Caco-2 (cell line): ENCODE measurements around the gene DOCK4. TPM values are rescaled to one million over a fixed set of nuclear protein-coding genes. Genes with fewer than 3 reads are reported as not detected.

Experiments used
- BruUV-seq: library from RNA; stranded (reverse); fragments of 400-500 nt; replicated peaks from 2 replicates; lab custom pipeline; 2021; lab: Mats Ljungman, UMichigan
- CTCF ChIA-PET: fragments of 300-600 bp; sonication (Branson Sonifier 250); formaldehyde crosslinking; loops from one replicate; lab custom pipeline; 2022; ENCODE audit warnings: antibody characterized with exemption; lab: Charles Lee
- POLR2A ChIA-PET: fragments of 300-600 bp; sonication (Branson Sonifier 250); formaldehyde crosslinking; loops from one replicate; lab custom pipeline; 2022; ENCODE audit warnings: antibody characterized with exemption; lab: Charles Lee
- DNase-seq, 2 experiments: peaks; one replicate each; pipeline versions ENCODE4 v3.0.0 to v3.0.0-alpha.2; 2020 to 2022
- H3K27me3 ChIP-seq: replicated peaks from 2 replicates; pipeline ENCODE4 v1.6.0; 2011; ENCODE audit warnings: low read length; ENCODE audit not compliant: control insufficient read depth, insufficient read depth
- H3K36me3 ChIP-seq: 2 replicates; pipeline ENCODE4 v1.5.1; 2011; ENCODE audit warnings: low read length; ENCODE audit not compliant: control insufficient read depth, insufficient read depth
- H3K4me1 ChIP-seq: fragments of 250-450 bp; sonication (Bioruptor Pico); 2 replicates; pipeline ENCODE4 v1.5.1; 2020; ENCODE audit warnings: mild to moderate bottlenecking
- H3K4me3 ChIP-seq: 2 replicates; pipeline ENCODE4 v1.5.1; 2011; ENCODE audit warnings: low read depth, mild to moderate bottlenecking, control low read depth, low read length
- H3K9me3 ChIP-seq: fragments of 250-450 bp; sonication (Bioruptor Pico); 2 replicates; pipeline ENCODE4 v1.5.1; 2020; ENCODE audit warnings: mild to moderate bottlenecking, moderate library complexity
- H3K27ac Mint-ChIP-seq: one replicate; pipeline ENCODE4 v1.8.0; 2022; ENCODE audit warnings: mixed read lengths; ENCODE audit not compliant: unreplicated experiment
- H3K27me3 Mint-ChIP-seq: one replicate; pipeline ENCODE4 v1.8.0; 2022; ENCODE audit warnings: mixed read lengths; ENCODE audit not compliant: insufficient read depth, unreplicated experiment
- H3K36me3 Mint-ChIP-seq: one replicate; pipeline ENCODE4 v1.8.0; 2022; ENCODE audit warnings: mild to moderate bottlenecking, mixed read lengths; ENCODE audit not compliant: insufficient read depth, unreplicated experiment
- H3K4me1 Mint-ChIP-seq: one replicate; pipeline ENCODE4 v1.8.0; 2022; ENCODE audit warnings: low read depth, mixed read lengths; ENCODE audit not compliant: unreplicated experiment
- H3K4me3 Mint-ChIP-seq: one replicate; pipeline ENCODE4 v1.8.0; 2022; ENCODE audit warnings: mild to moderate bottlenecking, moderate library complexity, mixed read lengths; ENCODE audit not compliant: unreplicated experiment
- H3K9me3 Mint-ChIP-seq: one replicate; pipeline ENCODE4 v1.8.0; 2022; ENCODE audit warnings: mixed read lengths; ENCODE audit not compliant: unreplicated experiment
- CTCF ChIP-seq, 2 experiments: fragments of 200-600 bp in 1 of 2; IDR thresholded peaks; 1 replicate in 1 of 2; 2 replicates in 1 of 2; pipeline versions ENCODE4 v1.5.1 to v1.8.0; 2011 to 2022; ENCODE audit warnings: antibody characterized with exemption in 1 of 2, control low read depth in 1 of 2, inconsistent platforms in 1 of 2, low read depth in 1 of 2, low read length in 1 of 2, mild to moderate bottlenecking in 1 of 2, moderate library complexity in 1 of 2; ENCODE audit not compliant: insufficient read depth in 1 of 2, severe bottlenecking in 1 of 2, unreplicated experiment in 1 of 2
- intact Hi-C: fragments of 100-400 bp; cut with micrococcal nuclease; formaldehyde crosslinking; loops from one replicate; pipeline ENCODE4 v1.10.0; 2022; ENCODE audit not compliant: unreplicated experiment
- total RNA-seq: library from RNA; stranded (reverse); gene quantifications from 2 replicates; pipeline ENCODE4 v1.2.3, GENCODE V29; 2022

DOCK4 gene
- total RNA-seq, 1 experiment from 2014 or later = 2.0 TPM

GRCh38 chr7:112156412-112156811 lies 49.8 kb downstream of the DOCK4 start:
- H3K36me3 Mint-ChIP-seq = no peaks in the 10 kb centered on the region
- peaks cover 8% of the 10 kb centered on the region for H3K27me3 Mint-ChIP-seq
- no peak overlapping the region for H3K4me3 Mint-ChIP-seq
- Histone ChIP-seq H3K36me3 (no peaks in the 10 kb centered on the region), H3K27me3 (no peaks in the 10 kb centered on the region), H3K4me3 (no peak overlapping the region), H3K9me3 (no peaks in the 10 kb centered on the region), H3K4me1 (peaks cover 8% of the 10 kb centered on the region; the same call in 1 of the 2 replicates)
- no peak for DNase-seq
- no peaks in the 10 kb centered on the region for H3K9me3 Mint-ChIP-seq
- no peaks in the 10 kb centered on the region for H3K4me1 Mint-ChIP-seq
- BruUV-seq = no TSS peak
- CTCF ChIA-PET = no interaction called here
- no peak overlapping the region for H3K27ac Mint-ChIP-seq
- no peak for TF ChIP-seq CTCF (IDR thresholded peaks at IDR 0.05; ENCODE audit: insufficient read depth in 1 of 2, low read depth in 1 of 2, low read length in 1 of 2, severe bottlenecking in 1 of 2, unreplicated experiment in 1 of 2)
- POLR2A ChIA-PET = no interaction called here
- intact Hi-C loops = no loop called here

- H3K27me3 Mint-ChIP-seq = peaks cover 16% of the 10 kb centered on the region
Observed at GRCh38 chr7:112154690-112155089, 51.5 kb downstream of the DOCK4 start.

GRCh38 chr7:112152186-112152585 lies 54.0 kb downstream of the DOCK4 start:
- H3K4me3 Mint-ChIP-seq = no peak overlapping the region

More at GRCh38 chr7:112154690-112155089, 51.5 kb downstream of the DOCK4 start:
- Mint-ChIP-seq H3K27ac (no peak overlapping the region), H3K4me3 (no peak overlapping the region), H3K9me3 (no peaks in the 10 kb centered on the region), H3K4me1 (no peaks in the 10 kb centered on the region), H3K36me3 (no peaks in the 10 kb centered on the region)
- H3K36me3 ChIP-seq = no peaks in the 10 kb centered on the region
- no peak for DNase-seq
- H3K9me3 ChIP-seq = no peaks in the 10 kb centered on the region
- ChIA-PET POLR2A (no interaction called here), CTCF (no interaction called here)
- BruUV-seq = no TSS peak
- H3K27me3 ChIP-seq = no peaks in the 10 kb centered on the region
- TF ChIP-seq CTCF (IDR thresholded peaks at IDR 0.05; ENCODE audit: insufficient read depth in 1 of 2, low read depth in 1 of 2, low read length in 1 of 2, severe bottlenecking in 1 of 2, unreplicated experiment in 1 of 2) = no peak
- no peaks in the 10 kb centered on the region for H3K4me1 ChIP-seq
- intact Hi-C loops = no loop called here
- H3K4me3 ChIP-seq = no peak overlapping the region

More at GRCh38 chr7:112152186-112152585, 54.0 kb downstream of the DOCK4 start:
- Histone ChIP-seq H3K9me3 (no peaks in the 10 kb centered on the region), H3K4me1 (no peaks in the 10 kb centered on the region), H3K36me3 (no peaks in the 10 kb centered on the region), H3K4me3 (no peak overlapping the region), H3K27me3 (no peaks in the 10 kb centered on the region)
- Mint-ChIP-seq H3K27me3 (peaks cover 19% of the 10 kb centered on the region), H3K9me3 (no peaks in the 10 kb centered on the region), H3K4me1 (no peaks in the 10 kb centered on the region), H3K27ac (no peak overlapping the region), H3K36me3 (no peaks in the 10 kb centered on the region)
- TF ChIP-seq CTCF (IDR thresholded peaks at IDR 0.05; ENCODE audit: insufficient read depth in 1 of 2, low read depth in 1 of 2, low read length in 1 of 2, severe bottlenecking in 1 of 2, unreplicated experiment in 1 of 2) = no peak
- ChIA-PET CTCF (interaction anchor here (1.1 kb wide), 1 partner anchor 389 kb away, joined by 3 read pairs; no protein-coding TSS in a partner anchor), POLR2A (no interaction called here)
- DNase-seq = no peak
- intact Hi-C loops = no loop called here
- no TSS peak for BruUV-seq
